ENCODE data around the gene INPP5K. TPM values are rescaled to one million over a fixed set of nuclear protein-coding genes. Genes with fewer than 3 reads are reported as not detected.
A peak's percentile ranks its signal among the peaks of the same experiment; 100 is the strongest.

Gene INPP5K
- total RNA-seq, 1 experiment from 2014 or later, result 29.4 TPM

- no peak within 1 kb of the TSS for H2BK12ac ChIP-seq (ENCODE audit: insufficient read length, low read depth, low read length)
- peaks cover 5% of the 10 kb centered on the region for H3K79me1 ChIP-seq (ENCODE audit: insufficient read depth, low read depth, low read length, poor library complexity, severe bottlenecking)
- H2AK5ac ChIP-seq (ENCODE audit: insufficient read length, low read length), result no peak within 1 kb of the TSS
- no peaks in the 10 kb centered on the region for H3K9me3 Mint-ChIP-seq
- no peak within 1 kb of the TSS for H4K8ac ChIP-seq (replicated peaks; ENCODE audit: insufficient read length, low read depth, low read length)
- peak within 1 kb of the TSS; percentile 96 to 98 for H3K4me3 Mint-ChIP-seq
- peaks cover 4 to 29% (median 19%) of the 10 kb centered on the region in 3 experiments; a peak in 6 of 7 replicates for H3K36me3 Mint-ChIP-seq (ENCODE audit: insufficient read depth in 1 of 3, low read depth in 3 of 3)
- H3K23ac ChIP-seq (ENCODE audit: insufficient read length, low read depth, low read length), result no peak within 1 kb of the TSS
- H2BK15ac ChIP-seq (ENCODE audit: low read depth, low read length), result no peak within 1 kb of the TSS
- H3K56ac ChIP-seq (ENCODE audit: insufficient read length, low read depth, low read length), result no peak within 1 kb of the TSS
- H3K9ac ChIP-seq (ENCODE audit: extremely low read depth, insufficient read length, low read length), result peak within 1 kb of the TSS; percentile 78
- peak within 1 kb of the TSS; percentile 81 for H3K18ac ChIP-seq (ENCODE audit: insufficient read length, low read depth, low read length)
- H3K23me2 ChIP-seq (ENCODE audit: insufficient read length, low read depth, low read length, poor library complexity, severe bottlenecking), result peaks cover 8% of the 10 kb centered on the region
- no peak within 1 kb of the TSS for H2BK20ac ChIP-seq (ENCODE audit: low read depth, low read length, poor library complexity, severe bottlenecking)
- H2BK5ac ChIP-seq (ENCODE audit: insufficient read length, low read length), result no peak within 1 kb of the TSS
- DNase-seq, result peak; percentile 98
- H4K5ac ChIP-seq (ENCODE audit: insufficient read length, low read depth, low read length), result no peak within 1 kb of the TSS
- no CpG with 5 or more reads among the region's 93 CpGs for WGBS (ENCODE audit: extremely low coverage, insufficient read length, low lambda C conversion rate)
- no peaks in the 10 kb centered on the region for H3K9me3 ChIP-seq (ENCODE audit: control insufficient read depth, low read depth, low read length)
- H3K4me1 ChIP-seq (ENCODE audit: insufficient read depth, low read length), result no peaks in the 10 kb centered on the region; the same call in 1 of the 2 replicates
- H3K4ac ChIP-seq (ENCODE audit: low read depth, low read length), result no peak within 1 kb of the TSS
- peak within 1 kb of the TSS; percentile 97 for H3K4me2 ChIP-seq (ENCODE audit: insufficient read depth, insufficient read length, low read length)
- peaks cover 30% of the 10 kb centered on the region for H3K79me2 ChIP-seq (ENCODE audit: insufficient read depth, low read length)
- H3K4me1 Mint-ChIP-seq, result peaks cover 12 to 14% of the 10 kb centered on the region in 2 experiments
- no peak within 1 kb of the TSS for H4K91ac ChIP-seq (ENCODE audit: insufficient read length, low read depth, low read length)
- H2AFZ ChIP-seq (ENCODE audit: low read length), result no peak within 1 kb of the TSS
- no peak within 1 kb of the TSS for H3K27ac ChIP-seq (ENCODE audit: insufficient read length, low read depth, low read length)
- no peaks in the 10 kb centered on the region for H3K27me3 ChIP-seq (ENCODE audit: insufficient read depth, low read length)
- H3K14ac ChIP-seq (ENCODE audit: insufficient read depth, low read length), result peak within 1 kb of the TSS; percentile 92
- no peak within 1 kb of the TSS for H2BK120ac ChIP-seq (ENCODE audit: low read depth, low read length, poor library complexity, severe bottlenecking)
- no peak within 1 kb of the TSS for H3T11ph ChIP-seq (ENCODE audit: low read length)
- H4K20me1 ChIP-seq (ENCODE audit: control insufficient read depth, insufficient read depth, insufficient read length), result no peaks in the 10 kb centered on the region
- TF ChIP-seq CTCF (conservative IDR thresholded peaks at IDR 0.05), result no peak
- no peaks in the 10 kb centered on the region; the same call in none of the 2 replicates for H3K27me3 Mint-ChIP-seq (ENCODE audit: low read depth)
- peak within 1 kb of the TSS; percentile 78 to 97 (median 94); a peak in 4 of 7 replicates for H3K27ac Mint-ChIP-seq
Observed at GRCh38 chr17:1455797-1456599, 60.4 kb downstream of the INPP5K start, which contains the start of gene CRK. Gene CRK (minus strand): TSS chr17:1456232. CDS start chr17:1456117, 115 bp downstream.

Data from H9 (cell line).